ENCODE results near the gene EDEM3. TPM values are rescaled to one million over a fixed set of nuclear protein-coding genes. Genes with fewer than 3 reads are reported as not detected.
A peak's percentile ranks its signal among the peaks of the same experiment; 100 is the strongest.

Gene EDEM3
- polyA plus RNA-seq, 2 of the 4 experiments (the other 2 are of a cell fraction) = 10.5 to 24.2 TPM

DNA sequence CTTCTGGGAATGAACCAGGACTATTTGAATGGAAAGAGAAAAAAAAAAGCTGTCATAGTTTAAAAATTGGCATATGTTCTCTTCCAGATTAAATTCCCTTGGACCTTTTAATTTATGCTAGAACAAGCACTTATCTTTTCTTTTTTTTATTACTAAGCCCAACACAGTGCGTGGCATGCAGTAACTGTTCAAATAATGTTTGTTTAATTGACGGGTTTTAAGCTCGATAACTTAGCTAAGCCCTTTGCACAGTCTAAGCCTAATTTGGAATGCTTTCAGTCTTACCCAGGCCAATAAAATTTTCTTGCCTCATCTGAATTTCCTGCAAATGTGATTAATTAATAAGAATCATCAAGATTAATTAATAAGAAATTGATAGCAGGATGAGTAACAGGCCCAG lies 39.3 kb upstream of the EDEM3 start:
- DNase-seq (ENCODE audit: low read depth in 1 of 2, low spot score in 1 of 2) = no peak
- ChIA-PET CTCF (interaction anchor here (0.5 to 6.3 kb wide), 5 partner anchors 12 to 954 kb away, joined by 3 to 54 read pairs (median 4); partner anchors contain the start of gene EDEM3), POLR2A (no interaction called here)
- no peak for TF ChIP-seq JUN (IDR thresholded peaks at IDR 0.05)
- TF ChIP-seq FOXS1 (CRISPR knock-in tag; IDR thresholded peaks at IDR 0.05) = no peak
- TF ChIP-seq, protein P1, sequence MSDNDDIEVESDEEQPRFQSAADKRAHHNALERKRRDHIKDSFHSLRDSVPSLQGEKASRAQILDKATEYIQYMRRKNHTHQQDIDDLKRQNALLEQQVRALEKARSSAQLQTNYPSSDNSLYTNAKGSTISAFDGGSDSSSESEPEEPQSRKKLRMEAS (IDR thresholded peaks at IDR 0.05) = no peak
- no peak for TF ChIP-seq POLR2AphosphoS2 (conservative IDR thresholded peaks at IDR 0.05; ENCODE audit: low read length)
- TF ChIP-seq TP53 (CRISPR knock-in tag; IDR thresholded peaks at IDR 0.05) = no peak
- TF ChIP-seq, protein P2, sequence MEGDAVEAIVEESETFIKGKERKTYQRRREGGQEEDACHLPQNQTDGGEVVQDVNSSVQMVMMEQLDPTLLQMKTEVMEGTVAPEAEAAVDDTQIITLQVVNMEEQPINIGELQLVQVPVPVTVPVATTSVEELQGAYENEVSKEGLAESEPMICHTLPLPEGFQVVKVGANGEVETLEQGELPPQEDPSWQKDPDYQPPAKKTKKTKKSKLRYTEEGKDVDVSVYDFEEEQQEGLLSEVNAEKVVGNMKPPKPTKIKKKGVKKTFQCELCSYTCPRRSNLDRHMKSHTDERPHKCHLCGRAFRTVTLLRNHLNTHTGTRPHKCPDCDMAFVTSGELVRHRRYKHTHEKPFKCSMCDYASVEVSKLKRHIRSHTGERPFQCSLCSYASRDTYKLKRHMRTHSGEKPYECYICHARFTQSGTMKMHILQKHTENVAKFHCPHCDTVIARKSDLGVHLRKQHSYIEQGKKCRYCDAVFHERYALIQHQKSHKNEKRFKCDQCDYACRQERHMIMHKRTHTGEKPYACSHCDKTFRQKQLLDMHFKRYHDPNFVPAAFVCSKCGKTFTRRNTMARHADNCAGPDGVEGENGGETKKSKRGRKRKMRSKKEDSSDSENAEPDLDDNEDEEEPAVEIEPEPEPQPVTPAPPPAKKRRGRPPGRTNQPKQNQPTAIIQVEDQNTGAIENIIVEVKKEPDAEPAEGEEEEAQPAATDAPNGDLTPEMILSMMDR (IDR thresholded peaks at IDR 0.05) = no peak
- FAIRE-seq = no peak
- Histone ChIP-seq H3K4me1 (peaks cover 43% of the 10 kb centered on the region), H3K9me3 (no peaks in the 10 kb centered on the region), H3K27ac (peak overlapping the region in 1 of 2 experiments; percentile 86; a peak in 4 of 6 replicates), H3K4me3 (no peak overlapping the region), H3K4me2 (no peak overlapping the region)
- ATAC-seq = no peak
- 91% methylated on average over 3 of the region's 3 CpGs for WGBS (ENCODE audit: missing lambda C conversion rate)

DNA sequence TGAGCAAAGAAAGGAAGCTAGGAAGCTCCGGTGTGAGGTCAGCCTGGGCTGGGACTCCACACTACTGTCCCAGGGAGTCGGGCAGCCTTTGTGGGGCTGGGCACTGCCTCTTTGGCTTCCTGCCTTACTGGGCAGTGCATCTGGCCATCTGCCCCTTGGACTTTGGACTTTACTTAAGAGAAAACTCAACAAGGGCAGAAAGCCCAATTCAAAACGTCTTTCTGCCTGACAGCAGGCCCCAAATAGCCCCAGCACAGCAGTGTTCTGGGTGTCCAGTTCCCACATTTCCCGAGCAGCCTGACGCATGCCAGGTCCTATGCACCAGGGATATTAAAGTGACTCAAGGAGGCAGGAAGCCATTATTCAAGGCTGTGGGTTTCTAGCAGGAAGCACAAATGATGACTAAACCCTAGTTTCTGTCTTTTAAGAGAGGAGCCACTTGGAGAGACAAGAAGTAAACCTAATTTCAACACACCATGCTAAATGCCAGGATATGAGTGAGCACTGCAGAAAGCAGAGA lies 37.9 kb upstream of the EDEM3 start:
- DNase-seq (ENCODE audit: low read depth in 1 of 2, low spot score in 1 of 2) (peak; percentile 49 to 91), ATAC-seq (peak; percentile 98 to 99), FAIRE-seq (peak; percentile 73)
- WGBS (ENCODE audit: missing lambda C conversion rate) = 8% methylated on average over 5 of the region's 5 CpGs
- peak overlapping the region; percentile 22; the same call in 1 of the 3 replicates for H3K4me3 ChIP-seq
- H3K4me1 ChIP-seq = peaks cover 44% of the 10 kb centered on the region
- peak overlapping the region; percentile 83 to 86 for H3K27ac ChIP-seq
- peak overlapping the region; percentile 85 for H3K4me2 ChIP-seq
- ChIA-PET POLR2A (interaction anchor here (1.5 to 2.0 kb wide), 2 partner anchors 37 to 38 kb away, joined by 5 to 9 read pairs; partner anchors contain the start of gene EDEM3), CTCF (interaction anchor here (1.0 to 1.7 kb wide), 3 partner anchors 41 to 377 kb away, joined by 3 to 4 read pairs (median 3); no protein-coding TSS in a partner anchor)
- H3K9me3 ChIP-seq = no peaks in the 10 kb centered on the region
- TF ChIP-seq, protein P3, sequence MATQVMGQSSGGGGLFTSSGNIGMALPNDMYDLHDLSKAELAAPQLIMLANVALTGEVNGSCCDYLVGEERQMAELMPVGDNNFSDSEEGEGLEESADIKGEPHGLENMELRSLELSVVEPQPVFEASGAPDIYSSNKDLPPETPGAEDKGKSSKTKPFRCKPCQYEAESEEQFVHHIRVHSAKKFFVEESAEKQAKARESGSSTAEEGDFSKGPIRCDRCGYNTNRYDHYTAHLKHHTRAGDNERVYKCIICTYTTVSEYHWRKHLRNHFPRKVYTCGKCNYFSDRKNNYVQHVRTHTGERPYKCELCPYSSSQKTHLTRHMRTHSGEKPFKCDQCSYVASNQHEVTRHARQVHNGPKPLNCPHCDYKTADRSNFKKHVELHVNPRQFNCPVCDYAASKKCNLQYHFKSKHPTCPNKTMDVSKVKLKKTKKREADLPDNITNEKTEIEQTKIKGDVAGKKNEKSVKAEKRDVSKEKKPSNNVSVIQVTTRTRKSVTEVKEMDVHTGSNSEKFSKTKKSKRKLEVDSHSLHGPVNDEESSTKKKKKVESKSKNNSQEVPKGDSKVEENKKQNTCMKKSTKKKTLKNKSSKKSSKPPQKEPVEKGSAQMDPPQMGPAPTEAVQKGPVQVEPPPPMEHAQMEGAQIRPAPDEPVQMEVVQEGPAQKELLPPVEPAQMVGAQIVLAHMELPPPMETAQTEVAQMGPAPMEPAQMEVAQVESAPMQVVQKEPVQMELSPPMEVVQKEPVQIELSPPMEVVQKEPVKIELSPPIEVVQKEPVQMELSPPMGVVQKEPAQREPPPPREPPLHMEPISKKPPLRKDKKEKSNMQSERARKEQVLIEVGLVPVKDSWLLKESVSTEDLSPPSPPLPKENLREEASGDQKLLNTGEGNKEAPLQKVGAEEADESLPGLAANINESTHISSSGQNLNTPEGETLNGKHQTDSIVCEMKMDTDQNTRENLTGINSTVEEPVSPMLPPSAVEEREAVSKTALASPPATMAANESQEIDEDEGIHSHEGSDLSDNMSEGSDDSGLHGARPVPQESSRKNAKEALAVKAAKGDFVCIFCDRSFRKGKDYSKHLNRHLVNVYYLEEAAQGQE (IDR thresholded peaks at IDR 0.05) = no peak
- TF ChIP-seq FOXS1 (CRISPR knock-in tag; IDR thresholded peaks at IDR 0.05) = no peak
- TF ChIP-seq, protein P4, sequence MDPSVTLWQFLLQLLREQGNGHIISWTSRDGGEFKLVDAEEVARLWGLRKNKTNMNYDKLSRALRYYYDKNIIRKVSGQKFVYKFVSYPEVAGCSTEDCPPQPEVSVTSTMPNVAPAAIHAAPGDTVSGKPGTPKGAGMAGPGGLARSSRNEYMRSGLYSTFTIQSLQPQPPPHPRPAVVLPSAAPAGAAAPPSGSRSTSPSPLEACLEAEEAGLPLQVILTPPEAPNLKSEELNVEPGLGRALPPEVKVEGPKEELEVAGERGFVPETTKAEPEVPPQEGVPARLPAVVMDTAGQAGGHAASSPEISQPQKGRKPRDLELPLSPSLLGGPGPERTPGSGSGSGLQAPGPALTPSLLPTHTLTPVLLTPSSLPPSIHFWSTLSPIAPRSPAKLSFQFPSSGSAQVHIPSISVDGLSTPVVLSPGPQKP (IDR thresholded peaks at IDR 0.05; ENCODE audit: low read depth, low read length) = no peak
- TF ChIP-seq ZC3H11A (IDR thresholded peaks at IDR 0.05) = no peak
- TF ChIP-seq JUNB (IDR thresholded peaks at IDR 0.05) = peak; percentile 75; the same call in 1 of the 2 replicates
- TF ChIP-seq, protein P5, sequence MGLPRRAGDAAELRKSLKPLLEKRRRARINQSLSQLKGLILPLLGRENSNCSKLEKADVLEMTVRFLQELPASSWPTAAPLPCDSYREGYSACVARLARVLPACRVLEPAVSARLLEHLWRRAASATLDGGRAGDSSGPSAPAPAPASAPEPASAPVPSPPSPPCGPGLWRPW (IDR thresholded peaks at IDR 0.05) = no peak
- peak; percentile 57 for TF ChIP-seq GATA3 (IDR thresholded peaks at IDR 0.05; ENCODE audit: borderline replicate concordance)
- peak; percentile 37; the same call in 1 of the 2 replicates for TF ChIP-seq ESRRA (IDR thresholded peaks at IDR 0.05; ENCODE audit: borderline replicate concordance, low read length)
- TF ChIP-seq HOXB5 (CRISPR knock-in tag; IDR thresholded peaks at IDR 0.05) = no peak
- TF ChIP-seq JUN (IDR thresholded peaks at IDR 0.05) = peak; percentile 63 to 85; a peak in 4 of 5 replicates
- no peak for TF ChIP-seq SREBF2 (IDR thresholded peaks at IDR 0.05)
- TF ChIP-seq CHD2 (IDR thresholded peaks at IDR 0.05; ENCODE audit: low read length, partially characterized antibody) = no peak
- TF ChIP-seq HEYL (CRISPR knock-in tag; IDR thresholded peaks at IDR 0.05) = no peak
- no peak for TF ChIP-seq HOXB13 (CRISPR knock-in tag; IDR thresholded peaks at IDR 0.05; ENCODE audit: low read depth)
- TF ChIP-seq ZNF302 (CRISPR knock-in tag; IDR thresholded peaks at IDR 0.05) = no peak
- TF ChIP-seq, protein P1 (IDR thresholded peaks at IDR 0.05) = peak; percentile 66
- peak; percentile 19 to 52; a peak in 2 of 4 replicates for TF ChIP-seq CEBPB (IDR thresholded peaks at IDR 0.05)
- no peak for TF ChIP-seq MAFK (IDR thresholded peaks at IDR 0.05; ENCODE audit: partially characterized antibody)
- TF ChIP-seq RAD21 (conservative IDR thresholded peaks at IDR 0.05 in 1 of 2, IDR thresholded peaks at IDR 0.05 in 1 of 2) = peak in 1 of 2 experiments; percentile 38; a peak in 2 of 5 replicates
- TF ChIP-seq RFX5 (IDR thresholded peaks at IDR 0.05) = no peak
- TF ChIP-seq EHMT2 (IDR thresholded peaks at IDR 0.05; ENCODE audit: low read depth) = no peak
- TF ChIP-seq, protein P2 (IDR thresholded peaks at IDR 0.05) = no peak
- 0 out of 2 replicates have a peak, but pooled peaks have one; percentile 25 for TF ChIP-seq FOSL2 (IDR thresholded peaks at IDR 0.05)
- peak; percentile 77 for TF ChIP-seq FOSL2 (CRISPR knock-in tag; IDR thresholded peaks at IDR 0.05)
- no peak for TF ChIP-seq HOXA7 (CRISPR knock-in tag; IDR thresholded peaks at IDR 0.05)

All from A549 (cell line).